NCI-H510A (cell line): ENCODE results near the gene SEC23B.

Experiments
- DNase-seq: peaks from one replicate; lab custom pipeline; 2025; lab: John Stamatoyannopoulos, UW

SEC23B gene

DNA sequence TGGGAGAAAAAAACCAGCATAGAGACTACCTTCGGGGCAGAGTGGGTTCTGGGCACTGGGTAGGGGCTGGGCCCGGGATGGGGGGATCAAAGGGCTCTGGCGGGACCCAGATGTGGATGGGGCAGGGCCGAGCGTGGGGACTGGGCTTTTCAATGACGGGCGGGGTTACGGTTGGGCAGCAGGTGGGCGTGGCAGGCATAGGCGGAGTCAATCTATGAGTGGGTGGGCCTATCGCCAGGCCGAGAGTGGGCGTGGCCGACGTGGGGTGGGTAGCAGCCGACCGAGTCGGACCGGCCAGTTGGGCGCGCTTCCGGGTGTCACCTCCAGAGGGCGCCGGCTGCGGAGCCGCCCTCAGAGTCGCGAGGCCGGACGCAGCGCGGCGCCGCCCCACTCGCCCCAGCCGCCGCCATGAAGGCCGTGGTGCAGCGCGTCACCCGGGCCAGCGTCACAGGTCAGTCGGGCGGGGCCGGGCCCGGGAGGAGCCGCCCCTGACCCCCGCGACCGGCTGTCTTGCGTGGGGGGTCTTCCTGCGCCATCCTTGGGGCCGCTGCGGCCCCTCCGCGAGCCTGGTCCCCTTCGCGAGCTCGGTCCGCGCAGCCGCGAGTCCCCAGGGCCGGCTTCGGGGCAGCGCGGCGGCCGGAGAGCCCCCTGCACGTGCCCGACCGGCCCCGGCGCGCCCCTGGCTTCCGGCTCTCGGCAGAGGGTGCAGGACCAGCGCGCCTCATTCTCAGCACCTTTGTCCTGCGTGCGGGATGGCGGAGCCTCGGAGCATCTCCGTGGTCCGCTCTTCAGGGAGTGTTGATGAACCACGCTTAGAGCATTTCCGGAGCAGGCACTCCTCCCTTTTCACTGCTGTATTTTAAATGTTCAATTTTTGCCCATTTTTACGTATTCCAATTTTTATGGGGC is 80.2 kb downstream of the SEC23B start, which contains the start of gene DTD1:
DTD1 (plus strand) TSS at position 390 of the 909 bp plus-strand sequence; CDS start at position 409, 19 bp downstream.
- peak; percentile 85 for DNase-seq

DNA sequence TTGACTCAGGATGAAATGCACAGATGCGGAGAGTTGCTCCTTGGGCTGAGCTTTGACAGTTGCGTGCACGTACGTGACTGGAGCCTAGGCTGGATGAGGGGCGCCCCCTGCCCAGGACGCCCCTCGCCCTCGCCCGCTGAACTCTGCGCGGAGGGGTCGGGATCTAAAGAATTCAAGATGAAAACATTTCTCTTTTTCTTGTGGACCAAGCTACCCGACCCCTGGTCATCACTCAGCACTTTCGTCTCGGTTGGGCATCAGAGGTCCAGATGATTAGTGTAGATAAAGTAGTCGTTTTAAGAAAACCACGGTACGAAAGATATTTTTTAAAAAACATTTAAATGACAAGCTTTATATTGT is 80.8 kb downstream of the SEC23B start:
- no peak for DNase-seq

DNA sequence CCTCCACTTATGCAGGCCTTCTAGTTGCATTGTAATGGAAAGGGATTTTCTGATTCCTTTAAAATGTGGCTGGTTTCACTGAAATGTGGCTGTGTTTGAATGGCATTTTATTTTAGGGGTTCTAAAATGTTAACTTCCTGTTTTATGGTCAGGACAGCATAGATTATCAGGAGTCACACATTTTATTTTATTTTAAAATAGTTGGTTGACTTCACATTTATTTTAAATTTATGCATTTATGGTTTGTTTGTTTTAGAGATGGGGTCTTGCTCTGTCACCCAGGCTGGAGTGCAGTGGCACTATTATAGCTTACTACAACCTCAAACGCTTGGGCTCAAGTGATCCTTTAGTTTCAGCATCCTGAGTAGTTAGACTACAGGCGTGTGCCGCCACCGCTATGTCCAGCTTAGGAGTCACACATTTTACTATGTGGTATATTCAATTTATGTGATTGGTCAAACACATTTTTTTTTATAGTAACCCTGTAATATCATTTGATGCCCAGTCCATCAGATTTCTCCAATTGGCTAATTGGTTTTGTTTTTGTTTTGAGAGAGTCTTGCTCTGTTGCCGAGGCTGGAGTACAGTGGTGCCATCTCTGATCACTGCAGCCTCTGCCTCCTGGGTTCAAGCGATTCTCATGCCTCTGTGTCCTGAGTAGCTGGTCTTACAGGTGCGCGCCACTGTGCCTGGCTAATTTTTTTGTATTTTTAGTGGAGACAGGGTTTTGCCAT is 82.4 kb downstream of the SEC23B start:
- DNase-seq = no peak

DNA sequence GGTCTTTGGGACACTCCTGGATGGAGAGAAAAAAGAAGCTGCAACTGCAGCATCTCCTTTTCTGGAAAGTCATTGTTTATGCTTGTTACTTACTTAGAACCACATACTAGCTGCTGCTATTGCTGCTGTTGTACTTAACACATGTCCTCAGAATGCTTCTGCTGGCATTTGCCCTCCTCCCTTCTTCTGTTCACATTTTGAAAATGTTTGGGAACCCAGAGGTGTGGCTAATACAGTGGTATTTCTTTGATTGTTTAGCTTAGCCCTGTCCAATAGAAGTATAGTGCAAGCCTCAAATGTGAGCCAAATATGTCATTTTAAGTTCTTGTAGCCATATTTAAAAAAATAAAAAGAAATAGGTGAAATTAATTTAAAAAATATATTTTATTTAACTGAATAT is 88.5 kb downstream of the SEC23B start:
- no peak for DNase-seq

DNA sequence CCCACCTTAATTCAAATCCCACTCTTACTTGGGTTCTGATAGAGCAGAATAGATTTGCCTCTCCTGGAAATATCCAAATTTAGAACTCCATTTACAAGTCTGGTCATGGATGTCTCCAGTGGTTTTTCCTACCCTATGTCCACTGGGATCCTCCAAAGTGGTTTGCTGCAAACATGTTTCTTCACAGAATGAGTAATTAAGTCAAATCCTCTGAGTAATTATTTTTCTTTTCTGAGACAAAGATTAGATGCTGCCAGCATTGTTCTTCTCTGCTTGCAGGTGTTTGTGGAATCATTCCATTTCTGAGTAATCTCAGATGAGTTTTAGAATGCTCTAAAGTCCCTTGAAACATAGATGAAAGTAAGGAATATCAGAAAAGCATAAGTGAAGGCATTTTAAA is 102.0 kb downstream of the SEC23B start:
- DNase-seq = no peak
